ENCODE data around the gene CACNA1I. TPM values are rescaled to one million over a fixed set of nuclear protein-coding genes. Genes with fewer than 3 reads are reported as not detected.

Gene CACNA1I
- total RNA-seq, 2 experiments from 2014 or later: 8.4 to 9.3 TPM

GRCh38 chr22:39703928-39704639, 133.5 kb downstream of the CACNA1I start:
- no peaks in the 10 kb centered on the region for H3K36me3 Mint-ChIP-seq (ENCODE audit: low read depth)
- ChIA-PET POLR2A (no interaction called here), CTCF (no interaction called here)
- no peaks in the 10 kb centered on the region for H3K9me3 Mint-ChIP-seq
- peaks cover 2% of the 10 kb centered on the region for H3K27me3 Mint-ChIP-seq
- H3K4me1 Mint-ChIP-seq: no peaks in the 10 kb centered on the region
- no peak overlapping the region for H3K27ac Mint-ChIP-seq
- H3K4me3 Mint-ChIP-seq: no peak overlapping the region
- no peak for DNase-seq

GRCh38 chr22:39705386-39705785, 134.8 kb downstream of the CACNA1I start:
- ChIA-PET CTCF (interaction anchor here (1.1 to 1.3 kb wide), 2 partner anchors 18 to 34 kb away, joined by 3 read pairs; no protein-coding TSS in a partner anchor), POLR2A (interaction anchor here (0.7 kb wide), 1 partner anchor 88 kb away, joined by 3 read pairs; no protein-coding TSS in a partner anchor)
- Mint-ChIP-seq H3K9me3 (no peaks in the 10 kb centered on the region), H3K27me3 (peaks cover 5% of the 10 kb centered on the region), H3K36me3 (ENCODE audit: low read depth) (no peaks in the 10 kb centered on the region), H3K27ac (no peak overlapping the region), H3K4me3 (no peak overlapping the region), H3K4me1 (no peaks in the 10 kb centered on the region)
- no peak for DNase-seq

- peaks cover 10% of the 10 kb centered on the region for H3K27me3 Mint-ChIP-seq
- no peaks in the 10 kb centered on the region for H3K9me3 Mint-ChIP-seq
- no peaks in the 10 kb centered on the region for H3K4me1 Mint-ChIP-seq
- ChIA-PET CTCF (interaction anchor here (1.1 kb wide), 1 partner anchor 33 kb away, joined by 3 read pairs; no protein-coding TSS in a partner anchor), POLR2A (no interaction called here)
- no peak for DNase-seq
- no peak overlapping the region for H3K4me3 Mint-ChIP-seq
- H3K27ac Mint-ChIP-seq: peak overlapping the region; percentile 9
- H3K36me3 Mint-ChIP-seq (ENCODE audit: low read depth): no peaks in the 10 kb centered on the region
Measured at GRCh38 chr22:39706376-39707140, 136.0 kb downstream of the CACNA1I start.

- Mint-ChIP-seq H3K27me3 (peaks cover 12% of the 10 kb centered on the region), H3K4me1 (no peaks in the 10 kb centered on the region), H3K4me3 (no peak overlapping the region), H3K9me3 (no peaks in the 10 kb centered on the region), H3K36me3 (ENCODE audit: low read depth) (no peaks in the 10 kb centered on the region), H3K27ac (no peak overlapping the region)
- POLR2A ChIA-PET: no interaction called here
- no peak for DNase-seq
- CTCF ChIA-PET: no interaction called here
Measured at GRCh38 chr22:39707351-39707750, 136.8 kb downstream of the CACNA1I start.

GRCh38 chr22:39707816-39708215, 137.3 kb downstream of the CACNA1I start:
- CTCF ChIA-PET: no interaction called here
- Mint-ChIP-seq H3K9me3 (no peaks in the 10 kb centered on the region), H3K27me3 (peaks cover 12% of the 10 kb centered on the region), H3K4me3 (no peak overlapping the region), H3K27ac (no peak overlapping the region), H3K4me1 (no peaks in the 10 kb centered on the region), H3K36me3 (ENCODE audit: low read depth) (no peaks in the 10 kb centered on the region)
- no peak for DNase-seq
- POLR2A ChIA-PET: no interaction called here

GRCh38 chr22:39710380-39711150, 140.0 kb downstream of the CACNA1I start:
- H3K27me3 Mint-ChIP-seq: peaks cover 12% of the 10 kb centered on the region
- no peaks in the 10 kb centered on the region for H3K4me1 Mint-ChIP-seq
- no peak overlapping the region for H3K27ac Mint-ChIP-seq
- H3K9me3 Mint-ChIP-seq: no peaks in the 10 kb centered on the region
- DNase-seq: no peak
- CTCF ChIA-PET: interaction anchor here (1.2 to 1.3 kb wide), 2 partner anchors 11 to 22 kb away, joined by 4 read pairs; no protein-coding TSS in a partner anchor
- POLR2A ChIA-PET: interaction anchor here (0.6 kb wide), 1 partner anchor 350 kb away, joined by 3 read pairs; no protein-coding TSS in a partner anchor
- no peak overlapping the region for H3K4me3 Mint-ChIP-seq
- no peaks in the 10 kb centered on the region for H3K36me3 Mint-ChIP-seq (ENCODE audit: low read depth)

- no peak overlapping the region for H3K27ac Mint-ChIP-seq
- H3K27me3 Mint-ChIP-seq: peaks cover 12% of the 10 kb centered on the region
- no peaks in the 10 kb centered on the region for H3K9me3 Mint-ChIP-seq
- CTCF ChIA-PET: no interaction called here
- H3K4me3 Mint-ChIP-seq: no peak overlapping the region
- POLR2A ChIA-PET: no interaction called here
- DNase-seq: no peak
- H3K36me3 Mint-ChIP-seq (ENCODE audit: low read depth): no peaks in the 10 kb centered on the region
- H3K4me1 Mint-ChIP-seq: no peaks in the 10 kb centered on the region
Measured at GRCh38 chr22:39712081-39712480, 141.5 kb downstream of the CACNA1I start.

- CTCF ChIA-PET: interaction anchor here (0.6 to 0.7 kb wide), 2 partner anchors 11 to 63 kb away, joined by 3 read pairs; no protein-coding TSS in a partner anchor
- H3K4me3 Mint-ChIP-seq: no peak overlapping the region
- H3K36me3 Mint-ChIP-seq (ENCODE audit: low read depth): no peaks in the 10 kb centered on the region
Measured at GRCh38 chr22:39712751-39713525, 142.4 kb downstream of the CACNA1I start.

GRCh38 chr22:39713799-39714290, 143.3 kb downstream of the CACNA1I start:
- peaks cover 11% of the 10 kb centered on the region for H3K27me3 Mint-ChIP-seq
- DNase-seq: no peak
- H3K4me1 Mint-ChIP-seq: peaks cover 6% of the 10 kb centered on the region
- H3K4me3 Mint-ChIP-seq: no peak overlapping the region
- H3K27ac Mint-ChIP-seq: no peak overlapping the region
- ChIA-PET CTCF (no interaction called here), POLR2A (no interaction called here)
- no peaks in the 10 kb centered on the region for H3K9me3 Mint-ChIP-seq
- no peaks in the 10 kb centered on the region for H3K36me3 Mint-ChIP-seq (ENCODE audit: low read depth)

More at GRCh38 chr22:39712751-39713525, 142.4 kb downstream of the CACNA1I start:
- POLR2A ChIA-PET: no interaction called here
- H3K27ac Mint-ChIP-seq: no peak overlapping the region
- no peaks in the 10 kb centered on the region for H3K9me3 Mint-ChIP-seq
- no peak for DNase-seq
- peaks cover 12% of the 10 kb centered on the region for H3K27me3 Mint-ChIP-seq
- H3K4me1 Mint-ChIP-seq: no peaks in the 10 kb centered on the region

GRCh38 chr22:39714321-39714720, 143.8 kb downstream of the CACNA1I start:
- H3K27me3 Mint-ChIP-seq: peaks cover 10% of the 10 kb centered on the region
- no peak overlapping the region for H3K27ac Mint-ChIP-seq

GRCh38 chr22:39715778-39716495, 145.4 kb downstream of the CACNA1I start:
- Mint-ChIP-seq H3K9me3 (no peaks in the 10 kb centered on the region), H3K27ac (no peak overlapping the region), H3K4me1 (peaks cover 13% of the 10 kb centered on the region), H3K36me3 (ENCODE audit: low read depth) (no peaks in the 10 kb centered on the region), H3K27me3 (peaks cover 7% of the 10 kb centered on the region), H3K4me3 (no peak overlapping the region)
- CTCF ChIA-PET: interaction anchor here (1.0 kb wide), 1 partner anchor 35 kb away, joined by 3 read pairs; no protein-coding TSS in a partner anchor
- POLR2A ChIA-PET: no interaction called here
- DNase-seq: no peak

More at GRCh38 chr22:39714321-39714720, 143.8 kb downstream of the CACNA1I start:
- Mint-ChIP-seq H3K9me3 (no peaks in the 10 kb centered on the region), H3K36me3 (ENCODE audit: low read depth) (no peaks in the 10 kb centered on the region), H3K4me1 (peaks cover 9% of the 10 kb centered on the region), H3K4me3 (no peak overlapping the region)
- DNase-seq: no peak
- ChIA-PET POLR2A (no interaction called here), CTCF (no interaction called here)

GRCh38 chr22:39716534-39716933, 146.0 kb downstream of the CACNA1I start:
- CTCF ChIA-PET: no interaction called here
- Mint-ChIP-seq H3K27ac (no peak overlapping the region), H3K4me1 (peaks cover 15% of the 10 kb centered on the region), H3K4me3 (no peak overlapping the region), H3K27me3 (peaks cover 7% of the 10 kb centered on the region), H3K9me3 (no peaks in the 10 kb centered on the region), H3K36me3 (ENCODE audit: low read depth) (no peaks in the 10 kb centered on the region)
- no peak for DNase-seq
- POLR2A ChIA-PET: no interaction called here
